ENCODE measurements around the gene CDK8. TPM values are rescaled to one million over a fixed set of nuclear protein-coding genes. Genes with fewer than 3 reads are reported as not detected.

CDK8 gene
- total and polyA plus RNA-seq, 8 donors: 7.3 to 12.5 (median 9.9) TPM

GRCh38 chr13:26222520-26223046 lies 31.3 kb upstream of the CDK8 start:
- intact Hi-C loops (cut with DNase I): no loop called here
- H3K9me3 ChIP-seq: no peaks in the 10 kb centered on the region
- TF ChIP-seq CTCF (IDR thresholded peaks at IDR 0.05): no peak
- peaks cover 0 to 11% (median 11%) of the 10 kb centered on the region in 3 donors for H3K36me3 ChIP-seq
- WGBS, 2 donors: 15 to 17% methylated on average over 16 of the region's 16 CpGs
- peak overlapping the region; percentile 67 to 93 (median 84) for H3K4me3 ChIP-seq
- H3K4me1 ChIP-seq: peaks cover 7 to 21% (median 8%) of the 10 kb centered on the region in 3 donors
- FAIRE-seq: no peak
- peak overlapping the region; percentile 90 to 97 (median 96) for H3K27ac ChIP-seq
- DNase-seq: no peak
- no peaks in the 10 kb centered on the region for H3K27me3 ChIP-seq
- ATAC-seq: peak; percentile 68 to 83 (median 74)

GRCh38 chr13:26225896-26226617 lies 27.9 kb upstream of the CDK8 start:
- Histone ChIP-seq H3K4me1 (peaks cover 0 to under 1% (median 0%) of the 10 kb centered on the region in 3 donors), H3K27ac (no peak overlapping the region), H3K36me3 (no peaks in the 10 kb centered on the region), H3K9me3 (no peaks in the 10 kb centered on the region), H3K27me3 (no peaks in the 10 kb centered on the region), H3K4me3 (no peak overlapping the region)
- no peak for ATAC-seq
- WGBS, 2 donors: 67 to 74% methylated on average over 7 of the region's 7 CpGs
- no peak for FAIRE-seq
- TF ChIP-seq CTCF (IDR thresholded peaks at IDR 0.05): no peak
- no peak for DNase-seq
- intact Hi-C loops (cut with DNase I): no loop called here

- ATAC-seq (no peak), FAIRE-seq (no peak), DNase-seq (no peak)
- 66 to 71% methylated on average over 6 of the region's 6 CpGs for WGBS, 2 donors
- H3K4me1 ChIP-seq: no peaks in the 10 kb centered on the region
- no peaks in the 10 kb centered on the region for H3K9me3 ChIP-seq
- no peaks in the 10 kb centered on the region for H3K27me3 ChIP-seq
- intact Hi-C loops (cut with DNase I): no loop called here
- no peak overlapping the region for H3K4me3 ChIP-seq
- H3K36me3 ChIP-seq: no peaks in the 10 kb centered on the region
- TF ChIP-seq CTCF (IDR thresholded peaks at IDR 0.05): no peak
- H3K27ac ChIP-seq: no peak overlapping the region
Observed at GRCh38 chr13:26227166-26227971, 26.6 kb upstream of the CDK8 start.

GRCh38 chr13:26228096-26228495 lies 25.8 kb upstream of the CDK8 start:
- H3K36me3 ChIP-seq: no peaks in the 10 kb centered on the region
- FAIRE-seq (no peak), ATAC-seq (no peak), DNase-seq (no peak)
- H3K9me3 ChIP-seq: no peaks in the 10 kb centered on the region
- no peak overlapping the region for H3K27ac ChIP-seq
- intact Hi-C loops (cut with DNase I): no loop called here
- no peak overlapping the region for H3K4me3 ChIP-seq
- H3K4me1 ChIP-seq: no peaks in the 10 kb centered on the region
- TF ChIP-seq CTCF (IDR thresholded peaks at IDR 0.05): no peak
- H3K27me3 ChIP-seq: no peaks in the 10 kb centered on the region
- 88 to 90% methylated on average over 2 of the region's 2 CpGs for WGBS, 2 donors
